ENCODE measurements around the gene TSPAN14.

GRCh38 chr10:80484676-80485075 lies 30.6 kb downstream of the TSPAN14 start:
- TF ChIP-seq POLR2A (IDR thresholded peaks at IDR 0.05) (no peak), CTCF (IDR thresholded peaks at IDR 0.05) (no peak)

Data from adrenal gland (tissue), 5 donors.